Panc1 (cell line): Measurements from ENCODE around the gene DPYSL5. TPM values are rescaled to one million over a fixed set of nuclear protein-coding genes. Genes with fewer than 3 reads are reported as not detected.

Source experiments
- ATAC-seq: fragments of 200-7000 bp; cut with Tn5 transposase; 2 replicates; pipeline ENCODE4 v1.9.1; 2020; ENCODE audit warnings: mild to moderate bottlenecking, moderate library complexity
- BruUV-seq: library from RNA; stranded (reverse); fragments of 400-500 nt; replicated peaks from 2 replicates; lab custom pipeline; 2021; lab: Mats Ljungman, UMichigan
- CTCF ChIA-PET: fragments of 300-600 bp; sonication (Branson Sonifier 250); formaldehyde crosslinking; loops from one replicate; lab custom pipeline; 2022; ENCODE audit warnings: antibody characterized with exemption; lab: Charles Lee
- POLR2A ChIA-PET: fragments of 300-600 bp; sonication (Branson Sonifier 250); formaldehyde crosslinking; loops from one replicate; lab custom pipeline; 2022; ENCODE audit warnings: antibody characterized with exemption; lab: Charles Lee
- DNase-seq: peaks from one replicate; pipeline ENCODE4 v3.0.0-alpha.2; 2010; ENCODE audit warnings: low read depth, low spot score
- H3K27ac ChIP-seq: 2 replicates; pipeline ENCODE4 v1.5.1; 2011; ENCODE audit warnings: mild to moderate bottlenecking, low read length, inconsistent platforms
- H3K27me3 ChIP-seq: fragments of 200-500 bp; sonication (Bioruptor generic); 2 replicates; pipeline ENCODE4 v1.6.0; 2014; ENCODE audit warnings: low read length, inconsistent platforms; ENCODE audit not compliant: control insufficient read depth, insufficient read depth
- H3K36me3 ChIP-seq: fragments of 200-500 bp; sonication (Bioruptor generic); 2 replicates; pipeline ENCODE4 v1.5.1; 2014; ENCODE audit warnings: inconsistent platforms, mild to moderate bottlenecking, low read length, moderate library complexity; ENCODE audit not compliant: control insufficient read depth, insufficient read depth
- H3K4me1 ChIP-seq: 2 replicates; pipeline ENCODE4 v1.5.1; 2011; ENCODE audit warnings: inconsistent platforms, mild to moderate bottlenecking, low read length, moderate library complexity; ENCODE audit not compliant: control insufficient read depth, insufficient read depth
- H3K4me3 ChIP-seq, 2 experiments: 2 replicates each; pipeline ENCODE4 v1.5.1; 2011 to 2012; ENCODE audit warnings: low read depth in 2 of 2, low read length in 2 of 2, mild to moderate bottlenecking in 2 of 2, inconsistent platforms in 1 of 2, moderate library complexity in 1 of 2
- H3K9me3 ChIP-seq: fragments of 200-500 bp; sonication (Bioruptor generic); 2 replicates; pipeline ENCODE4 v1.5.1; 2014; ENCODE audit warnings: low read depth, mild to moderate bottlenecking, inconsistent platforms, low read length, moderate library complexity; ENCODE audit not compliant: control insufficient read depth, insufficient read depth
- CTCF ChIP-seq: fragments of 450-650 bp; IDR thresholded peaks from 2 replicates; pipeline ENCODE4 v1.5.1; 2017; ENCODE audit warnings: mild to moderate bottlenecking
- POLR2AphosphoS5 ChIP-seq: IDR thresholded peaks from 2 replicates; pipeline ENCODE4 v1.6.1; 2012; ENCODE audit warnings: mild to moderate bottlenecking, low read depth, low read length, moderate library complexity
- REST ChIP-seq, 2 experiments: IDR thresholded peaks; 2 replicates each; pipeline ENCODE4 v1.6.1; 2011 to 2012; ENCODE audit warnings: low read depth in 2 of 2, control low read depth in 1 of 2, low read length in 1 of 2, mild to moderate bottlenecking in 1 of 2, moderate library complexity in 1 of 2; ENCODE audit not compliant: insufficient read depth in 1 of 2
- SIN3A ChIP-seq: IDR thresholded peaks from 2 replicates; pipeline ENCODE4 v1.6.1; 2012; ENCODE audit warnings: low read depth, mild to moderate bottlenecking, low read length, moderate library complexity, borderline replicate concordance; ENCODE audit not compliant: insufficient read depth
- TCF7L2 ChIP-seq: IDR thresholded peaks from 2 replicates; pipeline ENCODE4 v1.6.1; 2011; ENCODE audit warnings: mild to moderate bottlenecking, low read depth, low read length, inconsistent platforms
- in situ Hi-C: cut with HindIII; loops from 2 replicates; pipeline ENCODE4 v1.10.0; 2016; ENCODE audit warnings: low sequenced_read_pairs, low pct_unique_long_range_greater_than_20kb
- intact Hi-C: fragments of 100-400 bp; cut with micrococcal nuclease; formaldehyde crosslinking; loops from one replicate; pipeline ENCODE4 v1.10.0; 2022; ENCODE audit not compliant: unreplicated experiment
- total RNA-seq: library from RNA; stranded (reverse); gene quantifications from one replicate; pipeline ENCODE4 v1.2.1, GENCODE V29; 2021; ENCODE audit not compliant: unreplicated experiment

The DPYSL5 gene
- total RNA-seq, 1 experiment from 2014 or later: 0.31 TPM

GRCh38 chr2:26850505-26850904 is 2.6 kb downstream of the DPYSL5 start:
- TF ChIP-seq SIN3A (no peak), TCF7L2 (no peak), POLR2AphosphoS5 (no peak)
- POLR2A ChIA-PET: interaction anchor here (0.7 kb wide), 1 partner anchor 157 kb away, joined by 3 read pairs; no protein-coding TSS in a partner anchor
- Histone ChIP-seq H3K27ac (no peak overlapping the region), H3K4me1 (peaks cover 4% of the 10 kb centered on the region; the same call in 1 of the 2 replicates), H3K9me3 (no peaks in the 10 kb centered on the region), H3K27me3 (peaks cover 35% of the 10 kb centered on the region), H3K4me3 (no peak overlapping the region), H3K36me3 (no peaks in the 10 kb centered on the region)
- no TSS peak for BruUV-seq
- ATAC-seq (no peak), DNase-seq (no peak)
- in situ Hi-C loops: no loop called here
- CTCF ChIA-PET: interaction anchor here (0.9 kb wide), 1 partner anchor 72 kb away, joined by 3 read pairs; no protein-coding TSS in a partner anchor
- intact Hi-C loops: no loop called here

- Histone ChIP-seq H3K9me3 (no peaks in the 10 kb centered on the region), H3K27me3 (peaks cover 29% of the 10 kb centered on the region), H3K27ac (no peak overlapping the region), H3K4me1 (peaks cover 4% of the 10 kb centered on the region; the same call in 1 of the 2 replicates), H3K36me3 (no peaks in the 10 kb centered on the region), H3K4me3 (no peak overlapping the region)
- ATAC-seq (no peak), DNase-seq (no peak)
- intact Hi-C loops (no loop called here), in situ Hi-C loops (no loop called here)
- BruUV-seq: no TSS peak
- TF ChIP-seq SIN3A (no peak), TCF7L2 (no peak), POLR2AphosphoS5 (no peak), REST (IDR thresholded peaks at IDR 0.05; ENCODE audit: insufficient read depth in 1 of 2, low read depth in 2 of 2, low read length in 1 of 2) (no peak)
- ChIA-PET POLR2A (no interaction called here), CTCF (interaction anchor here (0.6 to 0.7 kb wide), 2 partner anchors 10 to 110 kb away, joined by 3 to 4 read pairs; no protein-coding TSS in a partner anchor)
Measured at GRCh38 chr2:26852405-26853306, 4.7 kb downstream of the DPYSL5 start.

GRCh38 chr2:26853751-26854150 is 5.8 kb downstream of the DPYSL5 start:
- Histone ChIP-seq H3K4me1 (peaks cover 3% of the 10 kb centered on the region; the same call in 1 of the 2 replicates), H3K27ac (no peak overlapping the region), H3K27me3 (peaks cover 29% of the 10 kb centered on the region), H3K9me3 (no peaks in the 10 kb centered on the region), H3K36me3 (no peaks in the 10 kb centered on the region), H3K4me3 (no peak overlapping the region)
- in situ Hi-C loops: no loop called here
- no peak for TF ChIP-seq TCF7L2
- no peak for TF ChIP-seq CTCF
- TF ChIP-seq SIN3A: no peak
- no peak for TF ChIP-seq POLR2AphosphoS5
- TF ChIP-seq REST (IDR thresholded peaks at IDR 0.05; ENCODE audit: insufficient read depth in 1 of 2, low read depth in 2 of 2, low read length in 1 of 2): no peak
- CTCF ChIA-PET: interaction anchor here (0.6 kb wide), 1 partner anchor 11 kb away, joined by 3 read pairs; no protein-coding TSS in a partner anchor
- ATAC-seq (no peak), DNase-seq (no peak)
- POLR2A ChIA-PET: no interaction called here
- intact Hi-C loops: no loop called here
- no TSS peak for BruUV-seq
